GM19463 (cell line): ENCODE measurements around the gene RNF121.

Source experiments
- ATAC-seq: cut with Tn5 transposase; IDR thresholded peaks from one replicate; pipeline ENCODE4 v1.9.1; 2021; ENCODE audit warnings: mild to moderate bottlenecking, moderate library complexity; ENCODE audit not compliant: unreplicated experiment

Gene RNF121

GRCh38 chr11:71934213-71934612, 5.4 kb downstream of the RNF121 start:
- ATAC-seq, result no peak

- no peak for ATAC-seq
Observed at GRCh38 chr11:71935338-71935925, 6.6 kb downstream of the RNF121 start.

GRCh38 chr11:71936825-71937224, 8.0 kb downstream of the RNF121 start:
- ATAC-seq, result no peak

- ATAC-seq, result no peak
Observed at GRCh38 chr11:71937826-71938225, 9.0 kb downstream of the RNF121 start.

- ATAC-seq, result no peak
Observed at GRCh38 chr11:71940561-71941219, 11.8 kb downstream of the RNF121 start.

GRCh38 chr11:71946144-71946571, 17.3 kb downstream of the RNF121 start:
- no peak for ATAC-seq

GRCh38 chr11:71947498-71947897, 18.7 kb downstream of the RNF121 start:
- no peak for ATAC-seq

- ATAC-seq, result no peak
Observed at GRCh38 chr11:71948314-71949027, 19.6 kb downstream of the RNF121 start.

- no peak for ATAC-seq
Observed at GRCh38 chr11:71949034-71949433, 20.2 kb downstream of the RNF121 start.

GRCh38 chr11:71951741-71952310, 23.0 kb downstream of the RNF121 start:
- no peak for ATAC-seq

GRCh38 chr11:71955898-71956456, 27.1 kb downstream of the RNF121 start:
- no peak for ATAC-seq

- ATAC-seq, result peak; percentile 69
Observed at GRCh38 chr11:71962428-71963038, 33.7 kb downstream of the RNF121 start.

- no peak for ATAC-seq
Observed at GRCh38 chr11:71963468-71963867, 34.6 kb downstream of the RNF121 start.

GRCh38 chr11:71964641-71965040, 35.8 kb downstream of the RNF121 start:
- ATAC-seq, result no peak

GRCh38 chr11:71971680-71972079, 42.8 kb downstream of the RNF121 start:
- ATAC-seq, result no peak

- ATAC-seq, result no peak
Observed at GRCh38 chr11:71976551-71976950, 47.7 kb downstream of the RNF121 start.

- no peak for ATAC-seq
Observed at GRCh38 chr11:71977090-71977489, 48.2 kb downstream of the RNF121 start.

GRCh38 chr11:71977743-71978418, 49.0 kb downstream of the RNF121 start:
- no peak for ATAC-seq

- ATAC-seq, result no peak
Observed at GRCh38 chr11:71979094-71979493, 50.2 kb downstream of the RNF121 start.

- no peak for ATAC-seq
Observed at GRCh38 chr11:71979602-71980001, 50.8 kb downstream of the RNF121 start.
